HG03066 (cell line): ENCODE measurements around the gene SINHCAF.
A peak's percentile ranks its signal among the peaks of the same experiment; 100 is the strongest.
"Not testable (repeated sequence)": the region's sequence is repeated elsewhere in the genome, so short reads cannot be mapped to it uniquely, and the experiment has no call there.

Experiments
- ATAC-seq: cut with Tn5 transposase; IDR thresholded peaks from one replicate; pipeline ENCODE4 v1.9.1; 2021; ENCODE audit warnings: low read depth; ENCODE audit not compliant: unreplicated experiment

SINHCAF gene

DNA sequence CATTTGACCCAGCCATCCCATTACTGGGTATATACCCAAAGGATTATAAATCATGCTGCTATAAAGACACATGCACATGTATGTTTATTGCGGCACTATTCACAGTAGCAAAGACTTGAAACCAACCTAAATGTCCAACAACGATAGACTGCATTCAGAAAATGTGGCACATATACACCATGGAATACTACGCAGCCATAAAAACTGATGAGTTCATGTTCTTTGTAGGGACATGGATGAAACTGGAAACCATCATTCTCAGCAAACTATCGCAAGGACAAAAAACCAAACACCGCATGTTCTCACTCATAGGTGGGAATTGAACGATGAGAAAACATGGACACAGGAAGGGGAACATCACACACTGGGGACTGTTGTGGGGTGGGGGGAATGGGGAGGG lies 52.2 kb downstream of the SINHCAF start:
- not testable (repeated sequence) for ATAC-seq

DNA sequence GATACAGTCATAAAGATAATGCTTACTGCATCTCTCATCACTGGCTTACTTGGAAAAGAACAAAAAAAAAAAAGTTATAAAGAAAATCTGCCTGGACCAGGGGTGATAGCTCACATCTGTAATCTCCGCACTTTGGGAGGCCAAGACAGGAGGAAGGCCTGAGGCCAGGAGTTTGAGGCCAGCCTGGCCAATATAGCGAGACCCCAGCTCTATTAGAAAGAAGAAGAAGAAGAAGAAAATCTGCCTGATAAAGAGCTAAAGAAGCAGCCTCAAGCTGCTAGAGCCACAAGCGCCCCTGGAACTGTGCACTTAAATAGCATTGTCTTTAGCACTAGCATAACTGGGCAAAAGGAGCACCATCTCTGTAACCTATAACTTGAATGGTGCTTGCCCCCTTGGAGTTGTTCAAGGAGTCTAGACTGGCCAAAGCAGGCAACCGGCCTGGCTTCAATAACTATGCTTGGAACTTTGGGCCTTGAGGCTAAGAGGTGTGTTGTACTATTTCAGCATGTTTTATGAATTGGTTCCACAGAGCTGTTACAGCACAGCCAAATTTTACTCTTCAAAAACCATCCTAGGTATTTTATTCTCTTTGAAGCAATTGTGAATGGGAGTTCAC lies 53.2 kb downstream of the SINHCAF start:
- no peak for ATAC-seq

DNA sequence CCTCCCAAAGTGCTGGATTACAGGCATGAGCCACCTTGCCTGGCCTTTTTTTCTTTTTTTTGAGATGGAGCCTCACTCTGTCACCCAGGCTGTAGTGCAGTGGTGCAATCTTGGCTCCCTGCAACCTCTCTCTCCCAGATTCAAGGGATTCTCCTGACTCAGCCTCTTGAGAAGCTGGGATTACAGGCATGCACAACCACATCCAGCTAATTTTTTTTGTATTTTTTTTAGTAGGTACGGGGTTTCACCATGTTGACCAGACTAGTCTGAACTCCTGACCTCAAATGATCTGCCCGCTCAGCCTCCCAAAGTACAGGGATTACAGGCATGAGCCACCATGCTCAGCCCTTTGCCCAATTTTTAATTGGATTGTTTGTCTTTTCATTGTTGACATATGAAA lies 58.0 kb downstream of the SINHCAF start:
- ATAC-seq, result no peak

- ATAC-seq, result no peak
Observed at GRCh38 chr12:31265722-31266121, 60.2 kb downstream of the SINHCAF start.

- no peak for ATAC-seq
Observed at GRCh38 chr12:31263661-31264060, 62.3 kb downstream of the SINHCAF start.

DNA sequence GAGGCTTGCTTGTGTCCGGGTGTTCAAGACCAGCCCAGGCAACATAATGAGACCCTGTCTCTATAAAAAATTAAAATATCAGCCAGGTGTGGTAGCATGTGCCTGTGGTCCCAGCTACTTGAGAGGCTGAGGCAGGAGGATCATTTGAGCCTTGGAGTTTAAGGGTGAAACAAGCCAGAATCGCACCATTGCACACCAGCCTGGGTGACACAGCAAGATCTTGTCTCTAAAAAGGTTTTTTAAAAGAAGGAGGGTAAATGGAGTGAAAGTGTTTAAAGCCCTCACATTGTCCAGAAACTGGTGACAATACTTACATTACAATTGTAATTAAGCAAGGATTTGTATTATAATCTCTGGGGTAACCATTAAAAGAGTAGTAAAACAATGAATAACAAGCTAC lies 64.2 kb downstream of the SINHCAF start:
- ATAC-seq, result no peak

DNA sequence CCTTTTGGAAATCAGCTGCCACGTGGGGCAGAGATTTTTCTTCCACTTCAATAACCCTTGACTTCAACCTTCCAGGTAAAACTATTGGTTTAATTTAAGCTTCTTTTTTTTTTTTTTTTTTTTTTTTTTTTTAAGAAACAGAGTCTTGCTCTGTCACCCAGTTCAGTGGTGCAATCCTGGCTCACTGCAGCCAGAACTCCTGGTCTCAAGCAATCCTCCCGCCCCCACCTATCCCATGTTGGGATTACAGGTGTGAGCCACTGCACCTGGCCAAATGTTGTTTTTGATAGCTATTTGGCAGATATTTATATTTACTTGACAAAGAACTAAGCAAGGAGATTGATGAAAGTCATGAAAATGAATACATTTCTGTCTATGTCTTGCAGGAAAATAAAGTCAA lies 65.1 kb downstream of the SINHCAF start:
- no peak for ATAC-seq

DNA sequence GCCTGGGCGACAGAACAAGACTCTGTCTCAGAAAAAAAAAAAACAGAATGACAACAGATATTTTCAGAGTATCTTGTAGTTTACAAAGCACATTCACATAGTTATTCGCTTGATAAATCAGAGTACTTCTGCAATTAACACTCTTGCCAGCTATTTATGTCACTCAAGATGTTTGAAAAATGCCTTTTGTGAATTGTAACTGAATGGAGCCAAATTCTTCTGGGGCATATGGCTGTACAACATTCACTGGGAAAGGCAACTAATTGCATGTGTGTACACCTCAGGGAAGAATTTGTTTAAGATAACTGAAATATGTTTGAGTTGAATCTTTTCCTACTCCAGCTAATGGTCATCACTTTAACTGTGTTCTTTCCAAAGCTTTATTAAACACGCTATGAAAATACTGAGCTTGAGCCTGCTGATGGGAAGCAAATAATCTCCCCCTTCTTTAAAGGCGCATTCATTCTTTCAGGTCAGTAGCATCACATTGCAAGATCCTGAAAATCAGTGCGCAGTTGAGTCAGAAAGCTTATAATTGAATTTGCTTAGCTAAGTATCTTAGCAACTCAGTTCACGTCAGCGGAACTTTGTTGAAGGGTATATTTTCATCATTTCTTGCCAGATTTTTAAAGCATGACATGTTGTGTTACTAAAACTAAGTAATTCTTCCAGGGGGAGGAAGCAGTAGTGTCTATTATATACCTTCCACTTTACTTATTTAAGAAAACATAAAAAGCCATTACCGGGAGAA lies 66.6 kb downstream of the SINHCAF start:
- no peak for ATAC-seq

GRCh38 chr12:31257784-31258183 lies 68.2 kb downstream of the SINHCAF start:
- no peak for ATAC-seq

DNA sequence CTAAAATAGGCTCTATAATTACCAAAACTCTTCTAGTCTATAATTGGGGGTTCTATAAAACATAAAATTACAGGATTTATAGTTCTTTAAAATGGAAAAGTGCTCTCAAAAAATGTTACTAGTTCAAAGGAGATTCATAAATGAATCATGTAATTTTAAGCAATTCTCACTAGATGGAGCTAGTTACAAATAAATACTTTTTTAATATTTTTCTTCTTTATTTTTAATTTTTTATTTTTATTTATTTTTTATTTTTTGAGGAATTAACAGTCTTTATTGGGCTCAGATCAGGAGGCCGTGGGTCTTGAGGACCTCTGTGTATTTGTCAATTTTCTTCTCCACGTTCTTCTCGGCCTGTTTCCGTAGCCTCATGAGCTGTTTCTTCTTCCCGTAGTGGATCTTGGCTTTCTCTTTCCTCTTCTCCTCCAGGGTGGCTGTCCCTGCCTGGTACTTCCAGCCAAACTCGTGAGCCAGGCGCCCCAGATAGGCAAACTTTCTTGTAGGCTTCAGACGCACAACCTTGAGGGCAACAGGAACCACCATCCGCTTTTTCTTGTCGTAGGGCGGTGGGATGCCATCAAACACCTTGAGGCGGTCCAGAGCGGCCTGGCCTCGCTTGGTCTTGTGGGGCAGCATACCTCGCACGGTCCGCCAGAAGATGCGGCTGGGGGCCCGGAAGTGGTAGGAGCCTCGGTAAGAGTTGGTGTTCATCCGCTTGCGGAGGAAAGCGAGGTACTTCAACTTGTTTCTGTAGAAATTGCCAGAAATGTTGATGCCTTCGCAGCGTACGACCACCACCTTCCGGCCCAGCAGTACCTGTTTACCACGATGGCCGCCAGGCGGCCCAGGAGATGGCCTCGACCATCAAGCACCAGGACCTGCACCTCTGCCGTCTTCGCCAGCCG lies 74.0 kb downstream of the SINHCAF start:
- not testable (repeated sequence) for ATAC-seq

DNA sequence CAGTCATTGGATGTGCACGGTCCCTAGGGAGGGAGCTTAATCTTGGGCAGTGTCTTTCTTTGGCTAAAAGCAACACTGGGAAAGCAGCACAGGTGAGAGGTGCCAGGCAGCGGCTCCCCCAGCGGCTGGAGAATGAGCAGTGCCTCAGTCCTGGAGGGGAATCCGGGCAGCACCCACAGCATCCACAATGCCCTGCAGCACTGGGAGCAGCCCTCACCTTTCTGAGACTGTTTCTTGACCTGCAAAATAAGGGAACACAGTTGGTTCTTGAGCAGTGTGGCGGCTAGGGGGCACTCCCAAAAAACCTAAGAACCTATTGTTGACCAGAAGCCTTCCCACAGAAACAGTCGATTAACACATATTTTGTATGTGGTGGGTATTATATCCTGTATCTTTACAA lies 75.8 kb downstream of the SINHCAF start:
- ATAC-seq, result no peak

GRCh38 chr12:31249356-31249755 lies 76.6 kb downstream of the SINHCAF start:
- ATAC-seq, result no peak

DNA sequence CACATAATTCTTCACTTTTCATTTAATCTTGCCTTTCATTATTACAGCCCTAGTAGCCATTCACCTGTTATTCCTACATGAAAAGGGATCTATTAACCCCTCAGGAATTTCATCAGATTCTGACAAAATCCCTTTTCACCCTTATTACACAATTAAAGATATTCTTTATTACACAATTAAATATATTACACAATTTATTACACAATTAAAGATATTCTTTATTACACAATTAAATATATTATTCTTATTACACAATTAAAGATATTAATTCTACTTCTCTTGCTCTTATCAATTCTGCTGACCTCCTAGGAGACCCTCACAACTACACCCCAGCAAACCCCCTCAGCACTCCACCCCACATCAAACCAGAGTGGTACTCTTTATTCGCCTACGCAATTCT lies 77.1 kb downstream of the SINHCAF start:
- ATAC-seq, result no peak

- ATAC-seq, result no peak
Observed at GRCh38 chr12:31248337-31248736, 77.6 kb downstream of the SINHCAF start.

DNA sequence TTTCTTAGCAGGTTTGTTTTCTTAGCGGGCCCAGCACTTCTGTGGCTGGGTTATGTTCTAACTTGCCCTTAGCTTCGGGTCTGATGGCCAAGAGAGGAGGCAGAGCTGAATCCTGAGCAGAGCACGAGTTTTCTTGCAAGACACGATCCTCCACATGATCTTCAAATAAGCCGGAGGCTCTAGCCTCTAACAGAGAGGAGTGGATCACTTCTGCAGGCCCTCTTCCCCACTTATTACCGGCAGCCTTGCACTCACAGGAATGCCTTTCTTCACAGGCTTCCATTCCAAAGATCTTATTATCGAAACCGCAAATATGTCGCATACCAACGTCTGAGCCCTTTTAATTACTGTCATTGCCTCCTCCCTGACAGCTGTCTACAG lies 79.5 kb downstream of the SINHCAF start:
- ATAC-seq, result no peak

- no peak for ATAC-seq
Observed at GRCh38 chr12:31245822-31246469, 80.0 kb downstream of the SINHCAF start.

DNA sequence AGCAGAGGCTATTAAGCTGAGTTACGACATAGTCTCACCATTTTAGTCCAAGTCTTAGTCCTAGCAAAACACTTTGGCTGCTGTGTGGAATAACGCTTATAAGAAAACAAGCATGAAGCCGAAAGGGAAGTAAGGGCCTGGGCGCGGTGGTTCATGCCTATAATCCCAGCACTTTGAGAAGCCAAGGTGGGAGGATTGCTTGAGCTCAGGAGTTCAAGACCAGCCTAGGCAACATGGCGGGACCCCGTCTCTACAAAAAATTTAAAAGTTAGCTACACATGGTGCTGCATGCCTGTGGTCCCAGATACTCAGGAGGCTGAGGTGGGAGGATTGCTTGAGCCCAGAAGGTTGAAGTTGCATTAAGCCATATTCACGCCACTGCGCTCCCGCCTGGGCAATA lies 83.5 kb downstream of the SINHCAF start:
- not testable (repeated sequence) for ATAC-seq

GRCh38 chr12:31238764-31239387 lies 87.1 kb downstream of the SINHCAF start:
- ATAC-seq, result peak; percentile 82

- ATAC-seq, result peak; percentile 43
Observed at GRCh38 chr12:31238333-31238732, 87.6 kb downstream of the SINHCAF start.

DNA sequence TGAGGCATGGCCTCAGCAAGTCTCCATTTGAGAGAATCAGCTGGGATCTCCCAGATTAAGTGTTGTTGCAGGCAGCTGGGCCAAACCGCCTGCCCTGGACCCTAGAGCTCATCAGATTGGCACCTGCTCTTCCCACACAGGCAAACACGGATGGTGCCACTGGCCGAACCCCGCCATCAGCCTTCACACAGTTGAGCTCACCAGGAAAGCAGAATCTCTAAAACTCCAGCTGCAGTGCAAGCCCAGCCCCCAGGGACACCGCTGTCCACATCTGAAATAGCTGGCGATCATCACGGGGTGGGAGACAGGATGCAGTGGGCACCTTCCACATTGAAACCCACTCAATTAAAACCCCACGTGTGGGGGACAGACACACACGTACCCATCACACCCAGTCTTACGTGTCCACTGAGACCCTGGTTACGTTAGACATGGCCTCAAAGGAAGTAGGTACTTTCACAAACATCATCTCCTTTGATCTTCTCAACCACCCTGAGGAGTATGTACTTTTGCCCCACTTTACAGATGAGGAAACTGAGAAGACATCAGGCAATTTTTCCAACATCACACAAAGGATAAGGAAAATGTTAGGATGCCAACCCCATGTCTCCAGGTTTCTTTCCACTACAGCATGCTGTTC lies 88.8 kb downstream of the SINHCAF start:
- no peak for ATAC-seq
